Stimulated activated naive CD4-positive, alpha-beta T cell (primary cell): ENCODE measurements around the gene ZNF26.
"Not testable (repeated sequence)": the region's sequence is repeated elsewhere in the genome, so short reads cannot be mapped to it uniquely, and the experiment has no call there.

Source experiments
- DNase-seq, 6 experiments: peaks; one replicate each; lab custom pipeline; 2025; lab: John Stamatoyannopoulos, UW

Gene ZNF26

DNA sequence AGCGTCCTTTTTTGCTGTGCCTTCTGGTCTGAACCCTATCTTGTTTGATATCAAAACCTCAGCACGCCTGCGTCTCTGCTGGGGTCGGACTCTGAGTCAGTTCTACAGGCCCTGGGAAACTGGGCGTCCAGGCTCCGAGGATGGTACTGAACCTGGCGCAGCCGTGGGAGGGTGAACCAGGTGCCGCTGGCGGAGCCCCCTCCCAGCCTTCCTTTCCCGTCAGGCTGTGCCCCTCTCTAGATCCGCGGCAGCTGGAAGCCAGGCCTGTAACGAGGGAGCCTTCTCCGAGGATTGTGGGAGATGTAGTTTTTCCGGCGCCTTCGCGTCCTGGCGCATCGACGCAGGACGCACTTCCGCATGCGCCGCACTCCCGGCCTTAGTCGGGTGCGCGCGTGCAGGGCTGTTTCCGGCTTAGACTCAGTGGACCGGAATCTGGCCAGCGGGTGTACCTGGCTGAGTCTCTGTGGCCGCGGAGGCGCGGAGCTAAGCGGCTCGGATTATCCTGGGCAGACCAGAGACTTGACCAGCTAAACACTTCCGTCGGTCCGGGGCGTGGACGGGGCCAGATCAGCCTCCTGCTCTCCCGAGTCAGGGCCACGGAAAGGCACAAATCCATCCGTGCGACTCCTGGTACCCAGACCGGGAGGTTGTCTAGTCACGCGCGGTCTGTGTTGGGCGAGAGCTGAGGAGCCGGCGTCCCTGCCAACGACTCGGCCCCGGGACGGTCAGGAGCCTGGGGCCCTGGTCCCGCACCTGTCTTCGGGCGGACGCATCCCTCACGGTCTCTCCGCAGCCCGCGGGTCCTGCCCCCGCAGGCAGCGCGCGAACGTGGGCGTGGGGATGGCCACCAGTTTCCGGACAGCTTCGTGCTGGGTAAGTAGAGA lies at the start of gene ZNF26:
ZNF26 (plus strand) TSS at position 367 of the 884 bp plus-strand sequence; CDS start at position 841, 474 bp downstream.
- DNase-seq = peak; percentile 76 to 89 (median 85)

DNA sequence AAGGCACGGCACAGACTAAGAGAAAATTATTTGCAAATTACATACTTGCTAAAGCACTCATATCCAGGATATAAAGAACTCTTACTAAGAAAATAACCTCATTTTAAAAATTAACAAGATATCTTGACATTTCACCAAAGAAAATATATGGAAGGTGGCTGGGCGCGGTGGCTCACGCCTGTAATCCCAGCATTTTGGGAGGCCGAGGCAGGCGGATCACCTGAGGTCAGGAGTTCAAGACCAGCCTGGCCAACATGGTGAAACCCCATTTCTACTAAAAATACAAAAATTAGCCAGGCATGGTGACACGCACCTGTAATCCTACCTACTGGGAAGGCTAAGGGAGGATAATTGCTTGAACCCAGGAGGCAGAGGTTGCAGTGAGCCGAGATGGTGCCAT lies 49.2 kb upstream of the ZNF26 start:
- not testable (repeated sequence) for DNase-seq

DNA sequence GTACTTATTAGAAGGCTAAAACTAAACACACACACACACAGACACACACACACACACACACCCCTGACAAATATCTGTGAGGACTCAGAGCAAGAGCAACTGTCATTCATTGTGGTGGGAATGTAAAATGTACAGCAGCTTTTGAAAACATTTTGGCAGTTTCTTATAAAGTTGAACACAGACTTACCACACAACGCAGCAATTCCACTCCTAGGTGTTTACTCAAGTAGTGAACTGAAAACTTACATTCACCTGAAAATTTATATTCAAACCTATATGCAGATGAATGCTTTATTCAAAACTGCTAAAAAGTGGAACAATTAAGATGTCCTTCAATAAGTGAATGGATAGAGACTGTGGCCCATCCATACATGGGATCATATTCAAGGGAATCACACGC lies 48.7 kb upstream of the ZNF26 start:
- no peak for DNase-seq

GRCh38 chr12:132938807-132939206 lies 47.4 kb upstream of the ZNF26 start:
- DNase-seq = not testable (repeated sequence)

- DNase-seq = no peak
Observed at GRCh38 chr12:132940071-132940719, 46.0 kb upstream of the ZNF26 start.

GRCh38 chr12:132941336-132941954 lies 44.7 kb upstream of the ZNF26 start:
- DNase-seq = no peak

GRCh38 chr12:132942611-132943010 lies 43.6 kb upstream of the ZNF26 start:
- DNase-seq = no peak

DNA sequence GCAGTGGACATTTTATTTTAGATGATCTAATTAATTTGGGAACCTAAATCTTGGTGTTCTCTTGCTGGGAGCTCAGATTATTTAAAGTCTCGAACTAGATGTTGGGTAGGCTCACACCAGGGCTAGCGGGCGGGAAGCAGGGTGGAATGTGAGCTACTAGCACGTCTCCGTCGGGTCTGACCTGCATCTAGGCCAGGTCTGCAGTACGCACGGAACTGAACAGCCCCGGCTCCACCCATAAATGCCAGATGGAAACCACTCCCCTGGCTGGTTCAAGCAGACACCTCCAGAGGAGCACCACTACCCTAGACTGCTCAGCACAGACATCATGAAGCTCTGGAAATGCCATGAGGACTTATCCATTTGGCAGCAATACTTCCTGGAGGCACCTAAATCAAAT lies 40.4 kb upstream of the ZNF26 start:
- no peak for DNase-seq

DNA sequence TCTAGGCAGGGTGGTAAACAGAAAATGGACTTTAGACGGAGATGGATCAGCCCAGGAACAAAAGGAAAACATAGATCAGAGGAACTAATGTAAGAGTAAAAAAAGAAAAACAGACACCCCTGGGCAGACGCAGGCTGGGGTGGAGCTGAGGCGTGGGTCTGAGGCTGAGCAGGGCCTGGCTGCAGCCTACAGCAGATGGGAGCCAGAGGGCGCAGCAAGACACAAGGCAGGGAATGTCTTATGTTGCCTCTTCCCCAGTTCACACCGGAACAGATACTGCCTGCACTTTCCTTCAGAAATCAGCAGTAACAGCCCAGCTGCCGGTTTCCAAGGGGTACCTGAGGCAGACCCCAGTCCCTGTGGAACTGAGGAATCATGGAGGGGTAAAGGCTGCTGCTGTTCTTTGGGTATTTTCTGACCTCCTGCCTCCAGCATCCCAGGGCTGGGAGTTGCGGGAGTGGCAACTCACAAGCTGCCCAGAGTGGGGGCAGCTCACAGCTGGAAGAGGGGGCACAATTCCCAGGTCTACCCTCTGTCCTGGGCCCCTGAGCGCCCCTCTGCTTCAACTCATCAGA lies 39.8 kb upstream of the ZNF26 start:
- no peak for DNase-seq

- DNase-seq = no peak
Observed at GRCh38 chr12:132948146-132949066, 37.8 kb upstream of the ZNF26 start.

DNA sequence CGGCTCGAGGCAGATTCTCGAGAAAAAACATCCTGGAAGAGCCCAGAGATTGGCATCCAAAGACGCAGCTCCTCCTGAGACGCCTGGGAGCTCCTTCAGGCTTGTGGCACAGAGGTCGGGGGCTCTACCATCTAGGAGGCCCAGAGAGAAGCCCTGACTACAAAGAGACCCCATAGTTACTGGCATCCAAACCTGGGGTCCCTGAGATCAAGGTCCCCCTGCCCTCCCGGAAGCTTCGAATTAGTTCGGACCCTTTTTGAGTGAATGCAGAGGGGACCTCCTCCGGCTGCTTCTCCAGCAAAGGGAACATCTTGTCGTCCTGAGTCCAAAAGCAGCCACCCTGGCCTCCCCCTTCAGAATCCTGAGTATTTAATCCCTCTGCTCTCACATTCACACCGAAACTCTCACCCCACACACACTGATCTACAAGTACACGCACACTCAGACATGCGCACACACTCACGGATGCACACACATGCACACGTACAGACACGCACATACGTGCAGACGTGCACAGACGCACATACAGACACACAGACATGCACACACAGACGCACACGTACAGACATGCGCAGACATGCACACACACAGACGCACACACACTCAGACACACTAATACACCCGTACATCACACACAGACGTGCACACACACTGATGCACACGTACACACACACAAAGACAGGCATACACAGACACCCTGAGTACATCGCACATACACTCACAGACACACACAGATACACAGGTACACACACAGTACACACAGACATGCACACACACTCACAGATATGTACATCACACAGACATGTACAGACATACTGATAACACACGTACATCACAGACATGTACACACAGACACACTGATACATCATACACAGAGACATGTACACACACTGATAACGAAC lies 36.0 kb upstream of the ZNF26 start:
- no peak for DNase-seq

- no peak for DNase-seq
Observed at GRCh38 chr12:132950844-132951535, 35.2 kb upstream of the ZNF26 start.

- no peak for DNase-seq
Observed at GRCh38 chr12:132951649-132952048, 34.5 kb upstream of the ZNF26 start.

GRCh38 chr12:132952371-132953162 lies 33.6 kb upstream of the ZNF26 start:
- no peak for DNase-seq

- DNase-seq = no peak
Observed at GRCh38 chr12:132953163-132953425, 33.1 kb upstream of the ZNF26 start.

GRCh38 chr12:132953771-132954170 lies 32.4 kb upstream of the ZNF26 start:
- no peak for DNase-seq

DNA sequence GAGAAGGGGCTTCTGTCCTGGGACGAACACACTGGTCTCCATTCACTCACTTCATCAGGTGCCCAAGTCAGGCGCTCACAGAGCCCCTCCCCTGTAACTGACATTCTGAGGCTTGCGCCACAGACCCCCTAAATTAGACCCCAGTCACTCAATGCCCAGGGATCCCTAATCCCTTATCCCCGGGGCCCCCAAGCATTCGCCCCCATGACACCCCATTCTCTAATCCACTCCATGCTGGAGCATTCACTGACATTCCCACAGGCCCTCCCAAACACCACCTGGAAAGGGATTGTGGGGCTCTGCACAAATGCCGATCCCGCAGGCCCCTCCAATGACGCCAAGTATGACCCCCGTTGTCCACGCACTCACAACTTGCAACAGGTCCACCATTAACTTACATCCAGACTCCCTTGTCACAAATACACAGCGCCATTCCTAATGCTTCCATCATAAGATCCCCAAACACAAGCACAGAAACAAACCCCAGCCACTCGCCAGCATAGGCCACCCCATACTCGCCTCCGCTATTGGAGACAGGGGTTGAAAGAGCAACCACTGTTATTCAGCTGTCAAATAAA lies 31.6 kb upstream of the ZNF26 start:
- no peak for DNase-seq

DNA sequence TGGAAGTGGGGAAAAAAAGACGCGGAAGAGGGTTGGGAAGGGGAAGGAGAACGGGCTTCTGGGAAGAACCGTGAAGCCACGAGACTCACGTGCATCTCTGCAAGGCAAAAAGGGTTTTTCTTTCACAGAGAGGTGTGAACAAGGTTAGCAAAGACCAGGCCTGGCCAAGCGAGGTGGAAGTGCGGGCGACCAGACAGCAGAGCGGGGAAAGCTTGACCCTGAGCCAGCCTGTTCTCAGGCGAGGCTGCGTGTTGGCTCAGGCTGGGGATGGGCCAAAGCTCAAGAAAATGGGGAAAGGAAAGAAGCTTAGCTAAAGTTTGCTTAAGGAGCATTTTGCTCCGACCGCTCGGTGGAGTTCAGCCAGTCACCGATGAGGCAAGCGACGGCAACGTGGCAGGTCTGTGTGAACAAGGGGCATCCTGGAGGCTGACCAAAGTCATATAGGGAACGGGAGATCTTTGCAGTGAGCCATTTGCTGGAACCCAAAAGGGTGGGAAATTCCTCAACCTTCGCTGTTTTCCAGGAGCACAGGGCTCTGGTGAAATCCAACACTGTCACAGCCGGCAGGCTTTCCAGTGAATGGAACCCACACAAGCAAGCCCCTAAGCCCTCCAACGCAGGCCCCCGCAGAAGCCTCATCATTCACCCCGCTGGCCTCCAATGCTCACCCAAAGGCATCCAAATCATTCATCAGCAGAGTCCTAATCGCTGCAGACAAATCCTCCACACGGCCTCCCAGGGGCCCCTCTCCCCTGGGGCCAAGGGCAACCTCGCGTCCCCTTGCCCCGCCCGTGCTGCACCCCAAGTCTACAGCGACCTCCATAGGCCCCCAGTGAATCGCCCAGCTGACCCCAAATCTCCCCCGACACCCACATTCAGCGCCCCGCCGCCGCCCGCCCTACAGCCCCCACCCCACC lies 30.8 kb upstream of the ZNF26 start:
- DNase-seq = peak in 1 of 6 experiments; percentile 46
